GM18507 (cell line): ENCODE data around the gene SVEP1.
"Not testable (repeated sequence)": the region's sequence is repeated elsewhere in the genome, so short reads cannot be mapped to it uniquely, and the experiment has no call there.

Experiments
- DNase-seq: peaks from one replicate; pipeline ENCODE4 v3.0.0; 2011; ENCODE audit warnings: low read depth; ENCODE audit not compliant: insufficient read length; ENCODE audit errors: extremely low spot score
- FAIRE-seq: peaks from 2 replicates; lab custom pipeline; 2011; peaks lifted over from hg19 to GRCh38; lab: Jason Lieb, UNC

Gene SVEP1

DNA sequence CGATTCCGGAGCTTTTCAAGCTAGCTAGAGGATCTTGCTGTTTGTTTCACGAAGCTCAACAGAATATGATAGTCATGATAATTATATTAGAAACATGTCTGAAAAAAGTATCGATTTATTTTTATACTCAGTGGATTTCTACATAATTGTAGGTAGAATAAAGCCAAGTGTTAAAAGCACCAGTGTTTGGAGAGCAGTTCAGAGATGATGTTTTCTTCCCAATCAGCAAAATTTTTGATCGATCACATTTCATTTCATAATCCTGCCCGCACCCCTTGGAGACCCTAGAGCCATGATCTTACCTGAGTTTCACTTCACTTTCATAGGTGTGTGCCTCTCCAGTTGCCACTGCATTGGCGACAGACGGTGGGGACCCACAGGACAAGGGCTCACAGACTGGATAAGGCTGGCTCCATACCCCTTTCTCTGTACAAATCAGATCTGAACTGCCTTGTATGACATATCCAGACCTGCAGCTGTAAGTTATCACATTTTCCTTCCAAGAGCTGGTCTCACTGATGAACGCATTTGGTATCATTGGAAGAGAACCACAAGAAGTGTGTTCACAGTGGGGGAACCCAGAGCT lies 173.6 kb downstream of the SVEP1 start:
- FAIRE-seq (no peak), DNase-seq (no peak)

DNA sequence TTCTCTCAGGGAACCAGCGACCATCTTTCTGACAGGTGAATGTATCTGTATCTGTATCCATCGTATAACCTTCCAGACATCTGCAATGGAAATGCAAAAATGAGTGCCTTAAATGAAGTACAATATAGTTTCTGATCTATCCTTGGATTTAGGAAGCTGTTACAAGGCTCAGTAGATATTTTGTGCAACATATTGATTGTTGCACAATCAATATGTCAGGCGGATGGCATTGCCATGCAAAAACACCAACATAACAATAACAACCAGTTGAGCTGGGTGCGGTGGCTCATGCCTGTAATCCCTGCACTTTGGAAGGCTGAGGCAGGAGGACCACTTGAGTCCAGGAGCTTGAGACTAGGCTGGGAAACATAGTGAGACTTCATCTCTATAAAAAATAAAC lies 175.1 kb downstream of the SVEP1 start:
- DNase-seq (no peak), FAIRE-seq (no peak)

GRCh38 chr9:110399983-110400382 lies 179.6 kb downstream of the SVEP1 start:
- DNase-seq: no peak
- no peak for FAIRE-seq

DNA sequence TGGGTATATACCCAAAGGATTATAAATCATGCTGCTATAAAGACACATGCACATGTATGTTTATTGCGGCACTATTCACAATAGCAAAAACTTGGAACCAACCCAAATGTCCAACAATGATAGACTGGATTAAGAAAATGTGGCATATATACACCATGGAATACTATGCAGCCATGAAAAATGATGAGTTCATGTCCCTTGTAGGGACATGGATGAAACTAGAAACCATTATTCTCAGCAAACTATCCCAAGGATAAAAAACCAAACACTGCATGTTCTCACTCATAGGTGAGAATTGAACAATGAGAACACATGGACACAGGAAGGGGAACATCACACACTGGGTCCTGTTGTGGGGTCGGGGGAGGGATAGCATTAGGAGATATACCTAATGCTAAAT lies 180.5 kb downstream of the SVEP1 start:
- not testable (repeated sequence) for FAIRE-seq, DNase-seq

DNA sequence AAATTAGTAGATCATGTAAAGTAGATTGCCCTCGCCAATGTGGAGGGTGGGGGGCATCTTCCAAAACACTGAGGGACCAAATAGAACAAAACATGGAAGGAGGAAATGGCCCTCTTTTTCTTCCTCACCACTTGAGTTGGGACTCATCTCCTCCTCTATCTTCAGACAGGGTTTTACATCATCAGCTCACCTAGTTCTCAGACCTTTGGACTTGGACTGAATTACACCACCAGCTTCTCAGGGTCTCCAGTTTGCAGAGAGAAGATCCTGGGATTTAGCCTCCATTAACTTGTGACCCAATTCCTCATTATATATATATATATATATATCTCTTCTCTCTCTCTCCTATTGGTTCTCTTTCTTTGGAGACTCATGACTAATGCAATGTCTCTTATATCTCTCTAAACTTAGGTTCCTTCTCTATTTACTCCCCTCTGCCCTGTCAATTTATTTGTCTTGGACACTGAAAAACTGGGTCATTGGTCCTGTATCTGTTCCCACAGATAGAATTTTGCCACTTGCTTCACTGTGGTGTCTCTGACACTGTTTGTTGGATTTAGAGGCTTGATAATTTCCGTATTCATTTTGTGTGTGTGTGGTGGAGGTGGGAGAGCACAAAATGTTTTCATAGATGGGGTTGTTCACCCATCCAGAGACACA lies 187.6 kb downstream of the SVEP1 start:
- FAIRE-seq (no peak), DNase-seq (no peak)

DNA sequence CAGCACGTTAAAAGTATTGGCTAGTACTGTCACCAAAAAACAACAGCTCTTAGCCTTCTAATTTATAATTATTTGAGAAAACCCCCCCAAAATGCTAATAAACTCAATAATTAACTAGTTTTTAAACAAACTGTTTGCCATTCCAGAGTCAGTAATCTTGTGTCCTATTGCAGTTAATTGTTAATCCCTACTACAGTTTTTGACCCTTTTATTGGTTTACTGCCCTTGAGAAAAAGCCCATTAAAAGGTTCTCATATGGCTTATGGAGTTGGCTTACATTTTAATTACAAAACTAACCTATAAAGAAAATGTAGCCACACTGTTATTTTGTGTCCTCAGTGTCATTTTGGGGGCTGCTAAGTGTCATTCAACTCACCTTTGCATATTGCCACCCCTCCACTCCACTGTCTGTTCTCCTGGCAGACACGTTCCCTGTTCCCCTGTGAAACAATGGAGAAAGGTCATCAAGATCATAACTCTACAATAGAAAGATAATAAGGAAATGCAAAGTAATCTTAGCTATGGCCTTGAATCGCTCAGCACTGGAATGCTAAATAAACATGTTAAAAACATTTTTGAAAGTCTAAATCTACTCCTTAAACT lies 190.3 kb downstream of the SVEP1 start:
- no peak for FAIRE-seq
- no peak for DNase-seq

DNA sequence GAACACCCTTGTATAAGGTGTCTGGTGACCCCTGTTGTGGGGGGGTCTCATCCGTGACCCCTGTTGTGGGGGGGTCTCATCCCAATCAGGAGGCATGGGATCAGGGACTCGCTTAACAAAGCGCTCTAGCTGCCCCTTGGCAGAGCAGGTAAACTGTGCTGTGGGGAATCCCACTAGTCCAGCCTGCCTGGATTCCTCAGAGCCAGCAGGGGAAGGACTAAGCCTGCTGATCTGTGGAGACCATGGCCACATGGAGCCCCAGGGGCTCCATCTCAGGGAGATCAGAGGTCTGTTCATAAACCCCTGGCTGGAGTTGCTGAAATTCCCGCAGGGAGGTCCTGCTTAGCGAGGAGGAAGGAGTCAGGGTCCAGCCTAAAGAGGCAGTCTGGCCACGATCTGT lies 196.1 kb downstream of the SVEP1 start:
- FAIRE-seq (no peak), DNase-seq (no peak)

DNA sequence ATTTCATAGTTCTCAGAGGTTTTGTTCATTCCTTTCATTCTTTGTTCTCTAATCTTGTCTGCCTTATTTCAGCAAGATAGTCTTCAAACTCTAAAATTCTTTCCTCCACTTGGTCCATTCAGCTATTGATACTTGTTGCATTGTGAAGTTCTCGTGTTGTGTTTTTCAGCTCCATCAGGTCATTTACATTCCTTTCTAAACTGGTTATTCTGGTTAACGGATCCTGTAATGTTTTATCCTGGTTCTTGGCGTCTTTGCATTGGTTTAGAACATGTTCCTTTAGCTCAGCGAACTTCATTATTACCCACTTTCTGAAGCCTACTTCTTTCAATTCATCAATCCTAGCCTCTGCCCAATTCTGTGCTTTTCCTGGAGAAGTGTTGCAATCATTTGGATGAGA lies 196.8 kb downstream of the SVEP1 start:
- FAIRE-seq (no peak), DNase-seq (no peak)

- DNase-seq (no peak), FAIRE-seq (no peak)
These were observed 208.0 kb downstream of the SVEP1 start for GRCh38 chr9:110371411-110372007.

DNA sequence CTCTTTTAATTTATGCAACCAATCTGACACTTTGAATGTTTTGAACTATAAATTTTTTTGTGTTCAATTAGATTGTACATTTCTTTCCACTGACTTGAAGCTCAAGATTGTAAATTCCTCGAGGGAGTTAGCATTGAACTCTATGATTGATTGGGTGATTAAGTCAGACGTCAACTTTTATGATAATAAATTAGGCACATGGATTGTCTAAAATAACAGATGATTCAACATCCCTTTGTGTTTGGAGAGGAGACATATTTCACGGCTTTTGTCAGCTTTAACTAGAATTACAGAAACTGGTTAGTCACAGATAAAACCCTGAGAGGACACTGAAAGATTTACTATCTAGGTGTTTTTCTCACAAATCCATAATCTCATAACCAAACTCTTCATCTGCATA lies 209.2 kb downstream of the SVEP1 start:
- no peak for FAIRE-seq

GRCh38 chr9:110364451-110364850 lies 215.1 kb downstream of the SVEP1 start:
- DNase-seq: no peak
- no peak for FAIRE-seq

More for the DNA sequence above, 209.2 kb downstream of the SVEP1 start:
- DNase-seq: no peak

- not testable (repeated sequence) for FAIRE-seq, DNase-seq
These were observed 220.5 kb downstream of the SVEP1 start for GRCh38 chr9:110358992-110359391.

- DNase-seq: no peak
- FAIRE-seq: no peak
These were observed 222.0 kb downstream of the SVEP1 start for GRCh38 chr9:110357505-110357904.

DNA sequence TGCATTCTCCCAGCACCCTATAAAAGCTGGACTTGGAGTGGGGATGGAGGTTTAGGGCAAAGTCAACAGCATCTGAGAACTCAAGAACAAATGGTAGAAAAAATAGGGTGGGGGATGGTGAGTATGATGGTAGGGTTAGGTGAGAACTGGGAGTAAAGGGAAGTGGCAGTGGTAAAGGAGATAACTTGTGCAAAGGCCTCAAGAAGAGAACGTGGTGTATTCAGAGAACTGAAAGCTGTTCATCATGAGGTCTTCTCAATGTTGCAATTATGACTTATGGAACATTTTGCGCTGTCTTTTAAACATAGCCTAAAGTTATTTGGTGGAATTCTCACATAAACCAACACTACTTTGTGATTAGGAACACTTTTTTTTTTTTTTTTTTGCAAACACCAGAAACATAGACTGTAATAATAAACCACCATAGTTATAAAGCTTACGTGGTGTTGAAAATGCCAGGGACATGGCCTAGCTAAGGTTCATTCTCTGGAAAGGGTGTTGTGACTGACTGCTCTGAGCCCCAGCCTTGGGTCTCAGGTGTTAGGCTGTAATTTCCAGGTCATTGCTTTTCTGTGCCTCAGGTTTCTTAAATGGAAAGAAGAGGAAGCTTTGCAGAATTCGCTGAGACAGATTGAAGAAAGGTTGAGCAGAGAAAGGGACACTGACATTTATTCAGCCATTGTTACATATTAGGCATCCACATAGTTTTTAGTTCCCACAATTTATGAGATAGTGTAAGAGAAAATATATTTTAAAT lies 222.7 kb downstream of the SVEP1 start:
- FAIRE-seq (no peak), DNase-seq (no peak)

- FAIRE-seq: no peak
- DNase-seq: no peak
These were observed 223.6 kb downstream of the SVEP1 start for GRCh38 chr9:110355911-110356310.

DNA sequence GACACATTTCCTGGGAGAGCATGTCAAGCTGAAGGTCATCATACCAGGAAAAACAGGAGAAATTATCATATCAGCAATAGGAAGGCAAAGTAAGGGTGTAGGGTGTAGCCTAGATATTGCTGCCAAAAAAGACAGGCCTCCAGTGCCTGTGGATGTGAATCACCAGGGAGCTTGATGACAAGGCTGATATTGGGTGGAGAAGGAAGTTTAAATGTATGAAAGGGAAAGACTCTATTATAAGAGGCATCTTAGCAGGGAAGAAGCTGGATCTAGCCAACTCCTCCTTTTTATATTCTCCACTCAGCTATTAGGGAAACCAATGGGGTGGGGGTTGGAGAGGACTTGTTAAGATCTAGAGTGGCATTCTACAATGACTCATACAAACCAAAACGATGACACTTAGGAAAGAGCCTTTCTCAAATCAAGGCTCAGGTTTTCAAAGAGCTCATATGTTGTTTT lies 228.5 kb downstream of the SVEP1 start:
- FAIRE-seq (no peak), DNase-seq (no peak)

GRCh38 chr9:110346325-110346724 lies 233.2 kb downstream of the SVEP1 start:
- DNase-seq (no peak), FAIRE-seq (no peak)

DNA sequence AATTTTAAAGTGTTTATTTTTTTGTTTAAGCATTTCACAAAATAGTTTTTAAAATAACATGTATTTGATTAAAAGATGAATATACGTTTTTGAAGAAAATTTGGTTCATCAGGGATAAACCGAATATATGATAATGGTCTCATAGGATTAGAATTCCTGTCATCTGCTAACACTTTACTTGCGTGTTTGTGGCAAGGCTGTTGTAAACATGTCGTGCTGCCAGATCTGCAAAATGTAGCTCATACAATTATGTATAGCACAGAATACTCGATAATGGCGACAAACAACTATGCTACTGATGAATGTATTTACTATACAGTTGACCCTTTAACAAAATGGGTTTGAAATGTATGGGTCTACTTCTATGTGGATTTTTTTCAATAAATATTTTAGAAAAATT lies 234.7 kb downstream of the SVEP1 start:
- FAIRE-seq (no peak), DNase-seq (no peak)

DNA sequence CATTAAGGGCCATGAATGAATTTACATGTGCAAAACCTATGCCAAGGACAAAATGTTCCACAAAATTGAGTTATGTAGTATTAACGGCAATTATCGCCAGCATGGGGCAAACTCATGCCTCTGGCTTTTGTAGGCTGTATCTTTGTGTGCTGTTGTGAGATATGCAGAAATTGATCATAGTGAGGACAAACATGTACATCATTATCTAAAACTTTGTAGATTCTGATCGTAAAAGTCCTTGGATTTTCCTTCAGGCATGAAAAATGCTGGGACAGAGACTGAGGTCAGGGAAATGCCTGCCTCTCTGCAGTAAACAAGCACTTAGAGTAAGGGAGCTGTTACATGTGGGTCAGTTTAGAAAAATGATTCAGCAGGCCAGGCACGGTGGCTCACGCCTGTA lies 236.0 kb downstream of the SVEP1 start:
- DNase-seq (no peak), FAIRE-seq (no peak)

DNA sequence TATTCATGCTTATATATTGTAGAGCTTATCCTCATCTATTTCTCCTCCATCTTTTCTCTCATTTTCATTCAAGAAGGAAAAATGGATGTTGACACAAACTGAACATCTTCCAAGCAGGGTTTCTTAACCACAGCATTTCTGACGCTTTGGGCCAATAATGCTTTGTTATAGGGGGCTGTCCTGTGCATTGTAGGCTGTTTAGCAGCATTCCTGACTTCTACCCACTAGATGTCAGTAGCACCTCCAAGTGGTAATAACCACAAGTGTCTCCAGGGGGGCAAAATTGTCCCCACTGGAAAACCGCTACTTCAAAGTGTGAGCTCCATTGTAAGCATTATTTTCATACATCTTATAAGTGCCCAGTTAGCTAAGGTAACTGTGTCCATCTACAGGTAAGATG lies 239.2 kb downstream of the SVEP1 start:
- no peak for FAIRE-seq
- no peak for DNase-seq
